ENCODE measurements around the gene ZNF839. TPM values are rescaled to one million over a fixed set of nuclear protein-coding genes. Genes with fewer than 3 reads are reported as not detected.

Gene ZNF839
- total and polyA plus RNA-seq, 12 donors = 3.8 to 13.4 (median 8.4) TPM

- peak in 1 of 8 donors; percentile 19 for ATAC-seq
- intact Hi-C loops (cut with DNase I) = no loop called here
- H3K4me1 ChIP-seq = no peaks in the 10 kb centered on the region
- no peaks in the 10 kb centered on the region for H3K9me3 ChIP-seq
- no peak for TF ChIP-seq CTCF (IDR thresholded peaks at IDR 0.05)
- no peak for DNase-seq
- no peak overlapping the region for H3K4me3 ChIP-seq
- no peaks in the 10 kb centered on the region for H3K27me3 ChIP-seq
- H3K36me3 ChIP-seq = peaks cover 0 to 100% (median 49%) of the 10 kb centered on the region in 9 donors
- WGBS, 2 donors = 88 to 94% methylated on average over 8 of the region's 8 CpGs
- H3K27ac ChIP-seq = no peak overlapping the region
Observed at GRCh38 chr14:102341566-102341965, 22.0 kb downstream of the ZNF839 start.

- intact Hi-C loops (cut with DNase I) = no loop called here
Observed at GRCh38 chr14:102342238-102342637, 22.7 kb downstream of the ZNF839 start.

GRCh38 chr14:102344084-102344483, 24.5 kb downstream of the ZNF839 start:
- Histone ChIP-seq H3K9me3 (no peaks in the 10 kb centered on the region), H3K36me3 (peaks cover 0 to 100% (median 63%) of the 10 kb centered on the region in 9 donors), H3K27me3 (no peaks in the 10 kb centered on the region), H3K4me1 (no peaks in the 10 kb centered on the region), H3K4me3 (no peak overlapping the region), H3K27ac (no peak overlapping the region)
- ATAC-seq (no peak), DNase-seq (no peak)
- TF ChIP-seq CTCF (IDR thresholded peaks at IDR 0.05) = no peak
- intact Hi-C loops (cut with DNase I) = no loop called here
- WGBS, 2 donors = 91 to 92% methylated on average over 7 of the region's 7 CpGs

More at GRCh38 chr14:102342238-102342637, 22.7 kb downstream of the ZNF839 start:
- Histone ChIP-seq H3K36me3 (peaks cover 0 to 100% (median 56%) of the 10 kb centered on the region in 9 donors), H3K4me1 (no peaks in the 10 kb centered on the region), H3K27ac (no peak overlapping the region), H3K27me3 (no peaks in the 10 kb centered on the region), H3K9me3 (no peaks in the 10 kb centered on the region), H3K4me3 (no peak overlapping the region)
- ATAC-seq (no peak), DNase-seq (no peak)
- 88 to 89% methylated on average over 5 of the region's 5 CpGs for WGBS, 2 donors
- TF ChIP-seq CTCF (IDR thresholded peaks at IDR 0.05) = no peak

- H3K36me3 ChIP-seq = peaks cover 0 to 100% (median 63%) of the 10 kb centered on the region in 9 donors
- no peak overlapping the region for H3K4me3 ChIP-seq
- H3K4me1 ChIP-seq = no peaks in the 10 kb centered on the region
- no peak for TF ChIP-seq CTCF (IDR thresholded peaks at IDR 0.05)
- H3K27ac ChIP-seq = no peak overlapping the region
- no peak for ATAC-seq
- DNase-seq = no peak
- no peaks in the 10 kb centered on the region for H3K9me3 ChIP-seq
- intact Hi-C loops (cut with DNase I) = no loop called here
- 86 to 90% methylated on average over 5 of the region's 5 CpGs for WGBS, 2 donors
- no peaks in the 10 kb centered on the region for H3K27me3 ChIP-seq
Observed at GRCh38 chr14:102344485-102344884, 24.9 kb downstream of the ZNF839 start.

Measured in heart right ventricle (tissue), 16 donors.